Measurements from ENCODE around the gene GFOD1. TPM values are rescaled to one million over a fixed set of nuclear protein-coding genes. Genes with fewer than 3 reads are reported as not detected.

The GFOD1 gene
- total RNA-seq, 4 donors from 2014 or later: 4.7 to 26.6 (median 10.1) TPM

DNA sequence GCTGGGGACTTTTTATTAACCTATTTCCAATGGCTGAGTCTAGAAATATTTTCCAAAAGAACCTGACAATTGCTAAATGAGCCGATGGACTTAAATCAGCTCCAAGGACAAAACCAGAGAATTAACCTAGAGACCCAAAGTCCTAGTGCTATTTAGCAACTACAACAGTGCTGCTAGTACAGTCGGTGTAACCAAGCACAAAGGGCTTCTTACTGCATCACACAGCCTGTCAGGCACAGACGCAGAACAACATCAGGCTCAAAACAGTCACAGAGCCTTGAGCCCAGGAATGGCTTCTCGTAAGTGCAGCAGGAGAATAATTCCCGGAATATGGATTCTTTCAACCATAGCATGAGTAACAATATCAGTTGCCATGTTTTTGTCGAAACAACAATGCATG is 70.0 kb downstream of the GFOD1 start:
- no peak for DNase-seq
- no peak for TF ChIP-seq POLR2A (IDR thresholded peaks at IDR 0.05)
- TF ChIP-seq, protein P1, sequence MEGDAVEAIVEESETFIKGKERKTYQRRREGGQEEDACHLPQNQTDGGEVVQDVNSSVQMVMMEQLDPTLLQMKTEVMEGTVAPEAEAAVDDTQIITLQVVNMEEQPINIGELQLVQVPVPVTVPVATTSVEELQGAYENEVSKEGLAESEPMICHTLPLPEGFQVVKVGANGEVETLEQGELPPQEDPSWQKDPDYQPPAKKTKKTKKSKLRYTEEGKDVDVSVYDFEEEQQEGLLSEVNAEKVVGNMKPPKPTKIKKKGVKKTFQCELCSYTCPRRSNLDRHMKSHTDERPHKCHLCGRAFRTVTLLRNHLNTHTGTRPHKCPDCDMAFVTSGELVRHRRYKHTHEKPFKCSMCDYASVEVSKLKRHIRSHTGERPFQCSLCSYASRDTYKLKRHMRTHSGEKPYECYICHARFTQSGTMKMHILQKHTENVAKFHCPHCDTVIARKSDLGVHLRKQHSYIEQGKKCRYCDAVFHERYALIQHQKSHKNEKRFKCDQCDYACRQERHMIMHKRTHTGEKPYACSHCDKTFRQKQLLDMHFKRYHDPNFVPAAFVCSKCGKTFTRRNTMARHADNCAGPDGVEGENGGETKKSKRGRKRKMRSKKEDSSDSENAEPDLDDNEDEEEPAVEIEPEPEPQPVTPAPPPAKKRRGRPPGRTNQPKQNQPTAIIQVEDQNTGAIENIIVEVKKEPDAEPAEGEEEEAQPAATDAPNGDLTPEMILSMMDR (IDR thresholded peaks at IDR 0.05): no peak
- H3K27me3 ChIP-seq: no peaks in the 10 kb centered on the region
- peaks cover 0 to 7% of the 10 kb centered on the region in 2 donors for H3K4me1 ChIP-seq
- no peaks in the 10 kb centered on the region for H3K36me3 ChIP-seq
- H3K9me3 ChIP-seq: no peaks in the 10 kb centered on the region
- no peak overlapping the region for H3K27ac ChIP-seq
- intact Hi-C loops (cut with DNase I; ENCODE audit: low total_unique reads): no loop called here
- no peak overlapping the region for H3K4me3 ChIP-seq

DNA sequence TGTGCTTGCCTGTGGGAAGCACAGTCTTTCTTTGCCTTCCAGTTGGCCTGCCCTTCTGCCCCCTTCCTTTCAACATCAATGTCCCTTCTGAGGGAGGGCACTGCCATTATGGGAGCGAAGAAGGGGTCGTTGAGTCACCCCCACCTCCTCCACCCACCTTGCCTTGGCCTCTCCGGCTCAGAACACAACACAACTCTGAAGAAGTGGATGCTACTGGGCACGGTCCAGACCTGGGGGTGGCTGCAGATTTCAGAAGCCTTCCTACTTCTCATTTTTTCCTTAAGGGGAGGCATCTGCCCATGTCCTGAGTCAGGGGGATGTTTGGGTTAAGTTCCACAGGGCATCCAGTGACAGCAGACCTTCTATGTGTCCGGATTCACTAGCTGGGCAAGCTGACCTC is 72.1 kb downstream of the GFOD1 start:
- Histone ChIP-seq H3K27me3 (no peaks in the 10 kb centered on the region), H3K4me3 (no peak overlapping the region), H3K36me3 (no peaks in the 10 kb centered on the region), H3K9me3 (no peaks in the 10 kb centered on the region), H3K4me1 (peaks cover 0 to 3% of the 10 kb centered on the region in 2 donors), H3K27ac (no peak overlapping the region)
- DNase-seq: no peak
- TF ChIP-seq, protein P1 (IDR thresholded peaks at IDR 0.05): no peak
- no peak for TF ChIP-seq POLR2A (IDR thresholded peaks at IDR 0.05)
- intact Hi-C loops (cut with DNase I; ENCODE audit: low total_unique reads): no loop called here

DNA sequence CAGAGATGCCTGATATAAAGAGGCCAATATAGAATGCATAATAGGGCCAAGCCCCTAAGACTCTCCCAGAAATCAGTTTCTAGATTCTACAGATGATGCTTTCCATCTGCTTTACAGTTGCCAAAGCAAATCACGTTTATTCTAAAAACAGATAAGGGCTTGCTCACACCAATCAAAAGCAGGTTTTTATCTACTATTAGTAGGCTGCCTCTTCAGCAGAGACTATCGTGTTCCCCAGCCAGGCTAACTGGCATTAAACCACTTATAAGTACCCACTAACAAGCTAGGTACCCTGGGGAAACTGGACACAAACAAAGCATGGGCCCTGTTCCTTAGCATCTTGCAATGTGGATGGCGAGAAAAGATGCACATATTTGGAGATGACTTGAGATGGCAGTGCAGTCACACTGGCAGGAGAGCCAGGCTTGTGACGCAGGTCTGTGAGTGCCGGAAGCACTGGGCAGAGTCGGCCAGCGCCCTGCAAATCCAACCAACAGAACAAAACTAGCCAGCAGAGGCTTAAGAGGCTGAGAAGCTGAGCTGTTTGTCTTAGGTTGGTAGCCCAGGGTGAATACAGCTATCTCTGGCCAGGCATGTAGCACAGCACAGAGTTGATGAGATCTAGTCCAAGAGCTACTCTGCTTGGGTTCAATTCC is 73.4 kb downstream of the GFOD1 start:
- H3K4me3 ChIP-seq: no peak overlapping the region
- no peaks in the 10 kb centered on the region for H3K27me3 ChIP-seq
- no peaks in the 10 kb centered on the region for H3K4me1 ChIP-seq
- intact Hi-C loops (cut with DNase I; ENCODE audit: low total_unique reads): no loop called here
- no peaks in the 10 kb centered on the region for H3K9me3 ChIP-seq
- H3K36me3 ChIP-seq: no peaks in the 10 kb centered on the region
- no peak for DNase-seq
- TF ChIP-seq, protein P1 (IDR thresholded peaks at IDR 0.05): no peak
- TF ChIP-seq POLR2A (IDR thresholded peaks at IDR 0.05): no peak
- peak overlapping the region in 1 of 2 donors; percentile 15 for H3K27ac ChIP-seq

DNA sequence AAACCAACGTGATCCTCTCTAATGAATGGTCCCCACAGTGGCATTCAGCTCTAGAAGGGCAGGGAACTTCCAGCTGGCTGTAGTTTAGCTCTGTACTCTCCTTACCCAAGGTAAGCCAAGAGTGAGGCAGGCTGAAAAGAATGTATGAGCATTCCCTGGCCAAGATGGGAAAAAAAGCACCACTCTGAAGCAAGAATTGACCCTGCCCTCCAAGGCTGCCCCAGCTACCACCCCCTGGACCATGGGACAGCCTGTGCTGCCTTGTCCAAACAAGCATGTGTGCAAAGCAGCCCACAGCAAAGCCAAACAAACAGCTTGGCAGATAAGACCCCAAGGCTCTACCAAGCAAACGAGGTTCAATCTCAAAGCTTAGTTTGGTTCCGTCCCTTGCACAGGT is 73.9 kb downstream of the GFOD1 start:
- H3K9me3 ChIP-seq: no peaks in the 10 kb centered on the region
- intact Hi-C loops (cut with DNase I; ENCODE audit: low total_unique reads): no loop called here

More for the DNA sequence above, 73.9 kb downstream of the GFOD1 start:
- Histone ChIP-seq H3K4me3 (no peak overlapping the region), H3K4me1 (no peaks in the 10 kb centered on the region), H3K27me3 (no peaks in the 10 kb centered on the region), H3K27ac (no peak overlapping the region), H3K36me3 (no peaks in the 10 kb centered on the region)
- no peak for TF ChIP-seq POLR2A (IDR thresholded peaks at IDR 0.05)
- TF ChIP-seq, protein P1 (IDR thresholded peaks at IDR 0.05): no peak
- no peak for DNase-seq
